Hepatocyte (in vitro differentiated cells): Measurements from ENCODE around the gene TRAF5.

Source experiments
- CTCF ChIP-seq: fragments of 200-600 bp; sonication (generic); IDR thresholded peaks from 2 replicates; pipeline ENCODE4 v1.5.1; 2016; ENCODE audit warnings: antibody characterized with exemption, mild to moderate bottlenecking; ENCODE audit not compliant: poor library complexity
- EZH2phosphoT487 ChIP-seq: fragments of 200-600 bp; sonication (generic); IDR thresholded peaks from one replicate; pipeline ENCODE4 v1.6.1; 2018; ENCODE audit warnings: antibody characterized with exemption, mild to moderate bottlenecking, low read depth, moderate library complexity; ENCODE audit not compliant: unreplicated experiment, severe bottlenecking

GRCh38 chr1:211320980-211321379 is 5.7 kb upstream of the TRAF5 start:
- TF ChIP-seq EZH2phosphoT487 = no peak
- TF ChIP-seq CTCF = no peak
